ENCODE results near the gene IFNA13.
"Not testable (repeated sequence)": the region's sequence is repeated elsewhere in the genome, so short reads cannot be mapped to it uniquely, and the experiment has no call there.

- TF ChIP-seq POLR2AphosphoS5, POLR2A (IDR thresholded peaks at IDR 0.05; ENCODE audit: low read depth, low read length): not testable (repeated sequence)
Measured at GRCh38 chr9:21367169-21367568, 688 bp downstream of the IFNA13 start.

All from GM12892 (cell line).